ENCODE results near the gene SPAG16.
"Not testable (repeated sequence)": the region's sequence is repeated elsewhere in the genome, so short reads cannot be mapped to it uniquely, and the experiment has no call there.

SPAG16 gene

GRCh38 chr2:213286161-213286560 is 1.9 kb downstream of the SPAG16 start:
- Mint-ChIP-seq H3K36me3 (peaks cover 1% of the 10 kb centered on the region), H3K27ac (no peak overlapping the region), H3K9me3 (no peaks in the 10 kb centered on the region), H3K4me1 (peaks cover 26% of the 10 kb centered on the region), H3K27me3 (no peaks in the 10 kb centered on the region), H3K4me3 (no peak overlapping the region)
- no peak for DNase-seq
- CTCF ChIA-PET: no interaction called here

- CTCF ChIA-PET: no interaction called here
- Mint-ChIP-seq H3K27ac (no peak overlapping the region), H3K9me3 (no peaks in the 10 kb centered on the region), H3K36me3 (peaks cover 1% of the 10 kb centered on the region), H3K4me3 (no peak overlapping the region), H3K4me1 (peaks cover 15% of the 10 kb centered on the region), H3K27me3 (no peaks in the 10 kb centered on the region)
- no peak for DNase-seq
Observed at GRCh38 chr2:213288913-213289700, 4.8 kb downstream of the SPAG16 start.

- H3K27me3 Mint-ChIP-seq: no peaks in the 10 kb centered on the region
- no peak overlapping the region for H3K27ac Mint-ChIP-seq
- H3K36me3 Mint-ChIP-seq: no peaks in the 10 kb centered on the region
- CTCF ChIA-PET: no interaction called here
- H3K4me3 Mint-ChIP-seq: no peak overlapping the region
- DNase-seq: no peak
- no peaks in the 10 kb centered on the region for H3K9me3 Mint-ChIP-seq
- peaks cover 4% of the 10 kb centered on the region for H3K4me1 Mint-ChIP-seq
Observed at GRCh38 chr2:213290501-213290900, 6.2 kb downstream of the SPAG16 start.

- CTCF ChIA-PET: no interaction called here
- Mint-ChIP-seq H3K9me3 (no peaks in the 10 kb centered on the region), H3K27ac (no peak overlapping the region), H3K4me3 (no peak overlapping the region), H3K27me3 (no peaks in the 10 kb centered on the region), H3K4me1 (no peaks in the 10 kb centered on the region), H3K36me3 (peaks cover 6% of the 10 kb centered on the region)
- DNase-seq: no peak
Observed at GRCh38 chr2:213296270-213296669, 12.0 kb downstream of the SPAG16 start.

- Mint-ChIP-seq H3K36me3 (peaks cover 27% of the 10 kb centered on the region), H3K4me3 (no peak overlapping the region), H3K4me1 (no peaks in the 10 kb centered on the region), H3K27me3 (no peaks in the 10 kb centered on the region), H3K27ac (no peak overlapping the region), H3K9me3 (peaks cover 22% of the 10 kb centered on the region)
- no peak for DNase-seq
- CTCF ChIA-PET: no interaction called here
Observed at GRCh38 chr2:213306316-213306942, 22.2 kb downstream of the SPAG16 start.

GRCh38 chr2:213315168-213315876 is 31.1 kb downstream of the SPAG16 start:
- CTCF ChIA-PET: no interaction called here
- DNase-seq: no peak
- Mint-ChIP-seq H3K27ac (no peak overlapping the region), H3K27me3 (no peaks in the 10 kb centered on the region), H3K9me3 (no peaks in the 10 kb centered on the region), H3K36me3 (peaks cover 6% of the 10 kb centered on the region), H3K4me3 (no peak overlapping the region), H3K4me1 (no peaks in the 10 kb centered on the region)

GRCh38 chr2:213316001-213316735 is 31.9 kb downstream of the SPAG16 start:
- Mint-ChIP-seq H3K9me3 (no peaks in the 10 kb centered on the region), H3K36me3 (peaks cover 8% of the 10 kb centered on the region), H3K27ac (no peak overlapping the region), H3K4me1 (no peaks in the 10 kb centered on the region), H3K27me3 (no peaks in the 10 kb centered on the region), H3K4me3 (no peak overlapping the region)
- CTCF ChIA-PET: no interaction called here
- no peak for DNase-seq

- no peak for DNase-seq
- CTCF ChIA-PET: no interaction called here
- H3K36me3 Mint-ChIP-seq: peaks cover 8% of the 10 kb centered on the region
- no peaks in the 10 kb centered on the region for H3K9me3 Mint-ChIP-seq
- no peaks in the 10 kb centered on the region for H3K4me1 Mint-ChIP-seq
- H3K27me3 Mint-ChIP-seq: no peaks in the 10 kb centered on the region
- no peak overlapping the region for H3K27ac Mint-ChIP-seq
- H3K4me3 Mint-ChIP-seq: no peak overlapping the region
Observed at GRCh38 chr2:213317929-213318328, 33.7 kb downstream of the SPAG16 start.

- no peak overlapping the region for H3K27ac Mint-ChIP-seq
- CTCF ChIA-PET: no interaction called here
Observed at GRCh38 chr2:213320604-213321003, 36.3 kb downstream of the SPAG16 start.

GRCh38 chr2:213336253-213336770 is 52.0 kb downstream of the SPAG16 start:
- CTCF ChIA-PET: no interaction called here
- peaks cover 27% of the 10 kb centered on the region for H3K9me3 Mint-ChIP-seq
- H3K27ac Mint-ChIP-seq: no peak overlapping the region
- DNase-seq: no peak
- H3K36me3 Mint-ChIP-seq: no peaks in the 10 kb centered on the region
- H3K27me3 Mint-ChIP-seq: no peaks in the 10 kb centered on the region
- no peak overlapping the region for H3K4me3 Mint-ChIP-seq
- no peaks in the 10 kb centered on the region for H3K4me1 Mint-ChIP-seq

More at GRCh38 chr2:213320604-213321003, 36.3 kb downstream of the SPAG16 start:
- no peak for DNase-seq
- Mint-ChIP-seq H3K4me3 (no peak overlapping the region), H3K36me3 (peaks cover 8% of the 10 kb centered on the region), H3K27me3 (no peaks in the 10 kb centered on the region), H3K9me3 (no peaks in the 10 kb centered on the region), H3K4me1 (no peaks in the 10 kb centered on the region)

- Mint-ChIP-seq H3K27me3 (no peaks in the 10 kb centered on the region), H3K9me3 (peaks cover 2% of the 10 kb centered on the region), H3K4me1 (no peaks in the 10 kb centered on the region), H3K36me3 (no peaks in the 10 kb centered on the region), H3K4me3 (no peak overlapping the region), H3K27ac (no peak overlapping the region)
- CTCF ChIA-PET: no interaction called here
- no peak for DNase-seq
Observed at GRCh38 chr2:213353419-213353818, 69.2 kb downstream of the SPAG16 start.

GRCh38 chr2:213376644-213377043 is 92.4 kb downstream of the SPAG16 start:
- H3K27ac Mint-ChIP-seq: no peak overlapping the region
- H3K36me3 Mint-ChIP-seq: no peaks in the 10 kb centered on the region
- H3K4me3 Mint-ChIP-seq: no peak overlapping the region
- CTCF ChIA-PET: interaction anchor here (0.6 kb wide), 1 partner anchor 43 kb away, joined by 3 read pairs; no protein-coding TSS in a partner anchor
- no peaks in the 10 kb centered on the region for H3K4me1 Mint-ChIP-seq
- DNase-seq: no peak
- H3K9me3 Mint-ChIP-seq: no peaks in the 10 kb centered on the region
- no peaks in the 10 kb centered on the region for H3K27me3 Mint-ChIP-seq

GRCh38 chr2:213407027-213407426 is 122.8 kb downstream of the SPAG16 start:
- H3K9me3 Mint-ChIP-seq, CTCF ChIA-PET, H3K27ac Mint-ChIP-seq, H3K4me1 Mint-ChIP-seq, H3K4me3 Mint-ChIP-seq, DNase-seq, H3K36me3 Mint-ChIP-seq, H3K27me3 Mint-ChIP-seq: not testable (repeated sequence)

GRCh38 chr2:213408426-213409070 is 124.3 kb downstream of the SPAG16 start:
- H3K36me3 Mint-ChIP-seq, H3K4me3 Mint-ChIP-seq, DNase-seq, H3K4me1 Mint-ChIP-seq, CTCF ChIA-PET, H3K27me3 Mint-ChIP-seq, H3K9me3 Mint-ChIP-seq, H3K27ac Mint-ChIP-seq: not testable (repeated sequence)

All from activated naive CD4-positive, alpha-beta T cell treated with anti-CD3 and anti-CD28 coated beads, Interleukin-2, amount 10 ng/mL, durations not matched to agents 7 days and 5 days (primary cell).